HepG2 (cell line): Measurements from ENCODE around the gene USP7. TPM values are rescaled to one million over a fixed set of nuclear protein-coding genes. Genes with fewer than 3 reads are reported as not detected.
A peak's percentile ranks its signal among the peaks of the same experiment; 100 is the strongest.

Experiments used
- MAZ ChIP-seq, 2 experiments: sonication (generic) in 1 of 2; formaldehyde crosslinking in 1 of 2; IDR thresholded peaks; 2 replicates each; pipeline versions ENCODE4 v1.5.0 to v1.6.1; 2012 to 2020; ENCODE audit warnings: low read depth in 2 of 2, mild to moderate bottlenecking in 2 of 2, borderline replicate concordance in 1 of 2, improper control_type of control experiment in 1 of 2, low read length in 1 of 2, missing genetic modification reagents in 1 of 2, moderate library complexity in 1 of 2
- PCBP1 ChIP-seq: fragments of 200-400 bp; formaldehyde crosslinking; IDR thresholded peaks from 2 replicates; pipeline ENCODE4 v1.6.1; 2017; ENCODE audit warnings: mild to moderate bottlenecking, low read depth, low read length, borderline replicate concordance
- POLR2A ChIP-seq, 2 experiments: IDR thresholded peaks; 2 replicates each; pipeline ENCODE4 v1.6.1; 2011; ENCODE audit warnings: low read depth in 2 of 2, low read length in 2 of 2, mild to moderate bottlenecking in 1 of 2, moderate library complexity in 1 of 2; ENCODE audit not compliant: insufficient read depth in 1 of 2
- SMC3 ChIP-seq: IDR thresholded peaks from 2 replicates; pipeline ENCODE4 v1.6.1; 2011; ENCODE audit warnings: low read length, improper control_type of control experiment
- SSRP1 ChIP-seq: IDR thresholded peaks from 2 replicates; pipeline ENCODE4 v1.6.1; 2016; ENCODE audit warnings: control low read depth
- TAF15 ChIP-seq: fragments of 200-400 bp; formaldehyde crosslinking; IDR thresholded peaks from one replicate; pipeline ENCODE4 v1.6.1; 2018; ENCODE audit warnings: mild to moderate bottlenecking, low read depth, low read length; ENCODE audit not compliant: poor library complexity, severe bottlenecking
- U2AF2 ChIP-seq: fragments of 200-400 bp; formaldehyde crosslinking; IDR thresholded peaks from 2 replicates; pipeline ENCODE4 v1.6.1; 2017; ENCODE audit warnings: low read depth, mild to moderate bottlenecking, low read length
- ZBTB26 ChIP-seq: IDR thresholded peaks from 2 replicates; pipeline ENCODE4 v1.6.1; 2016; ENCODE audit warnings: missing compliant biosample characterization, missing genetic modification reagents, borderline replicate concordance
- ZFAT ChIP-seq: sonication (generic); formaldehyde crosslinking; conservative IDR thresholded peaks from 2 replicates; pipeline ENCODE4 v1.8.1; 2023; ENCODE audit warnings: missing genetic modification reagents, inconsistent platforms
- ZKSCAN1 ChIP-seq: fragments of 150-350 bp; IDR thresholded peaks from 2 replicates; pipeline ENCODE4 v1.6.1; 2014; ENCODE audit warnings: low read length
- ZNF12 ChIP-seq: sonication (generic); formaldehyde crosslinking; IDR thresholded peaks from 2 replicates; pipeline ENCODE4 v1.5.0; 2020; ENCODE audit warnings: missing genetic modification reagents
- ZNF20 ChIP-seq: sonication (generic); formaldehyde crosslinking; IDR thresholded peaks from 2 replicates; pipeline ENCODE4 v1.4.0; 2020; ENCODE audit warnings: mild to moderate bottlenecking, moderate library complexity, missing genetic modification reagents
- ZNF224 ChIP-seq: sonication (generic); formaldehyde crosslinking; IDR thresholded peaks from 2 replicates; pipeline ENCODE4 v1.5.0; 2020; ENCODE audit warnings: mild to moderate bottlenecking, missing genetic modification reagents
- ZNF230 ChIP-seq: sonication (generic); formaldehyde crosslinking; IDR thresholded peaks from 2 replicates; pipeline ENCODE4 v1.4.0; 2020; ENCODE audit warnings: mild to moderate bottlenecking, missing genetic modification reagents
- ZNF556 ChIP-seq: sonication (generic); formaldehyde crosslinking; IDR thresholded peaks from 2 replicates; pipeline ENCODE4 v1.4.0; 2020; ENCODE audit warnings: mild to moderate bottlenecking, missing genetic modification reagents, borderline replicate concordance
- ZNF704 ChIP-seq: sonication (generic); formaldehyde crosslinking; IDR thresholded peaks from 2 replicates; pipeline ENCODE4 v1.8.1; 2023; ENCODE audit warnings: mild to moderate bottlenecking, inconsistent platforms, moderate library complexity, missing genetic modification reagents, borderline replicate concordance
- ZZZ3 ChIP-seq: sonication (generic); formaldehyde crosslinking; IDR thresholded peaks from 2 replicates; pipeline ENCODE4 v1.4.0; 2020; ENCODE audit warnings: missing genetic modification reagents, mild to moderate bottlenecking, borderline replicate concordance
- polyA plus RNA-seq, 8 experiments: library from polyadenylated mRNA; depleted of rRNA in 3 of 8; stranded (reverse) in 7 of 8; unstranded in 1 of 8; fragments of >200 nt; fragmentation: Illumina TruSeq in 4 of 8; extraction: Trizol in 4 of 8; gene quantifications; 2 replicates each; pipeline versions ENCODE4 v1.2.1 to v1.2.3, GENCODE V29; 2011 to 2016; ENCODE audit warnings: low read depth in 4 of 8, missing spikeins in 1 of 8, mixed read lengths in 1 of 8; ENCODE audit not compliant: insufficient read depth in 1 of 8
- total RNA-seq, 5 experiments: library from RNA; depleted of rRNA; stranded (reverse); fragments of >200 nt; fragmentation: Illumina TruSeq; extraction: Trizol; gene quantifications; 2 replicates each; pipeline ENCODE4 v1.2.3, GENCODE V29; 2016; ENCODE audit warnings: low read depth in 1 of 5
- TF ChIP-seq, protein P1 (sequence below): IDR thresholded peaks from 2 replicates; pipeline ENCODE4 v1.6.1; 2016; ENCODE audit warnings: mild to moderate bottlenecking
- TF ChIP-seq, protein P2 (sequence below): sonication (generic); formaldehyde crosslinking; IDR thresholded peaks from 2 replicates; pipeline ENCODE4 v1.4.0; 2020; ENCODE audit warnings: mild to moderate bottlenecking, missing genetic modification reagents
- TF ChIP-seq, protein P3 (sequence below): sonication (generic); formaldehyde crosslinking; IDR thresholded peaks from 2 replicates; pipeline ENCODE4 v1.9.0; 2021; ENCODE audit warnings: missing genetic modification reagents, mild to moderate bottlenecking, borderline replicate concordance
- TF ChIP-seq, protein P4 (sequence below): sonication (generic); formaldehyde crosslinking; IDR thresholded peaks from 2 replicates; pipeline ENCODE4 v1.8.0; 2022; ENCODE audit warnings: mild to moderate bottlenecking, missing genetic modification reagents; ENCODE audit not compliant: insufficient replicate concordance

Gene USP7
- total and polyA plus RNA-seq, 2 of the 13 experiments (the other 11 are each of a cell fraction or from before 2014, with no cell fraction given), result 52.5 to 173 TPM

GRCh38 chr16:9008601-9009260 is 45.0 kb upstream of the USP7 start (continued):
- TF ChIP-seq ZZZ3 (CRISPR knock-in tag), result peak; percentile 14; the same call in 1 of the 2 replicates
- TF ChIP-seq U2AF2, result no peak
- TF ChIP-seq, protein P1, sequence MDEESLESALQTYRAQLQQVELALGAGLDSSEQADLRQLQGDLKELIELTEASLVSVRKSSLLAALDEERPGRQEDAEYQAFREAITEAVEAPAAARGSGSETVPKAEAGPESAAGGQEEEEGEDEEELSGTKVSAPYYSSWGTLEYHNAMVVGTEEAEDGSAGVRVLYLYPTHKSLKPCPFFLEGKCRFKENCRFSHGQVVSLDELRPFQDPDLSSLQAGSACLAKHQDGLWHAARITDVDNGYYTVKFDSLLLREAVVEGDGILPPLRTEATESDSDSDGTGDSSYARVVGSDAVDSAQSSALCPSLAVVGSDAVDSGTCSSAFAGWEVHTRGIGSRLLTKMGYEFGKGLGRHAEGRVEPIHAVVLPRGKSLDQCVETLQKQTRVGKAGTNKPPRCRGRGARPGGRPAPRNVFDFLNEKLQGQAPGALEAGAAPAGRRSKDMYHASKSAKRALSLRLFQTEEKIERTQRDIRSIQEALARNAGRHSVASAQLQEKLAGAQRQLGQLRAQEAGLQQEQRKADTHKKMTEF, result peak; percentile 81; the same call in 1 of the 2 replicates
- TF ChIP-seq ZBTB26, result peak; percentile 94
- no peak for TF ChIP-seq POLR2A (IDR thresholded peaks at IDR 0.05; ENCODE audit: insufficient read depth in 1 of 2, low read depth in 2 of 2, low read length in 2 of 2)
- TF ChIP-seq ZNF704, result no peak
- TF ChIP-seq, protein P2, sequence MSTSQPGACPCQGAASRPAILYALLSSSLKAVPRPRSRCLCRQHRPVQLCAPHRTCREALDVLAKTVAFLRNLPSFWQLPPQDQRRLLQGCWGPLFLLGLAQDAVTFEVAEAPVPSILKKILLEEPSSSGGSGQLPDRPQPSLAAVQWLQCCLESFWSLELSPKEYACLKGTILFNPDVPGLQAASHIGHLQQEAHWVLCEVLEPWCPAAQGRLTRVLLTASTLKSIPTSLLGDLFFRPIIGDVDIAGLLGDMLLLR, result no peak; the same call in 1 of the 2 replicates
- peak; percentile 63 for TF ChIP-seq TAF15
- peak; percentile 11; the same call in 1 of the 2 replicates for TF ChIP-seq ZNF12
- TF ChIP-seq ZNF230, result no peak; the same call in 1 of the 2 replicates
- 0 out of 2 replicates have a peak, but pooled peaks have one; percentile 9 for TF ChIP-seq ZKSCAN1
- TF ChIP-seq, protein P3, sequence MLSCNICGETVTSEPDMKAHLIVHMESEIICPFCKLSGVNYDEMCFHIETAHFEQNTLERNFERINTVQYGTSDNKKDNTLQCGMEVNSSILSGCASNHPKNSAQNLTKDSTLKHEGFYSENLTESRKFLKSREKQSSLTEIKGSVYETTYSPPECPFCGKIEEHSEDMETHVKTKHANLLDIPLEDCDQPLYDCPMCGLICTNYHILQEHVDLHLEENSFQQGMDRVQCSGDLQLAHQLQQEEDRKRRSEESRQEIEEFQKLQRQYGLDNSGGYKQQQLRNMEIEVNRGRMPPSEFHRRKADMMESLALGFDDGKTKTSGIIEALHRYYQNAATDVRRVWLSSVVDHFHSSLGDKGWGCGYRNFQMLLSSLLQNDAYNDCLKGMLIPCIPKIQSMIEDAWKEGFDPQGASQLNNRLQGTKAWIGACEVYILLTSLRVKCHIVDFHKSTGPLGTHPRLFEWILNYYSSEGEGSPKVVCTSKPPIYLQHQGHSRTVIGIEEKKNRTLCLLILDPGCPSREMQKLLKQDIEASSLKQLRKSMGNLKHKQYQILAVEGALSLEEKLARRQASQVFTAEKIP (CRISPR knock-in tag), result no peak
- TF ChIP-seq, protein P4, sequence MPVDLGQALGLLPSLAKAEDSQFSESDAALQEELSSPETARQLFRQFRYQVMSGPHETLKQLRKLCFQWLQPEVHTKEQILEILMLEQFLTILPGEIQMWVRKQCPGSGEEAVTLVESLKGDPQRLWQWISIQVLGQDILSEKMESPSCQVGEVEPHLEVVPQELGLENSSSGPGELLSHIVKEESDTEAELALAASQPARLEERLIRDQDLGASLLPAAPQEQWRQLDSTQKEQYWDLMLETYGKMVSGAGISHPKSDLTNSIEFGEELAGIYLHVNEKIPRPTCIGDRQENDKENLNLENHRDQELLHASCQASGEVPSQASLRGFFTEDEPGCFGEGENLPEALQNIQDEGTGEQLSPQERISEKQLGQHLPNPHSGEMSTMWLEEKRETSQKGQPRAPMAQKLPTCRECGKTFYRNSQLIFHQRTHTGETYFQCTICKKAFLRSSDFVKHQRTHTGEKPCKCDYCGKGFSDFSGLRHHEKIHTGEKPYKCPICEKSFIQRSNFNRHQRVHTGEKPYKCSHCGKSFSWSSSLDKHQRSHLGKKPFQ (CRISPR knock-in tag), result peak; percentile 87
- TF ChIP-seq ZNF20 (CRISPR knock-in tag), result no peak
- TF ChIP-seq PCBP1, result peak; percentile 72; the same call in 1 of the 2 replicates
- TF ChIP-seq ZFAT (CRISPR knock-in tag), result no peak
- TF ChIP-seq MAZ (IDR thresholded peaks at IDR 0.05; ENCODE audit: borderline replicate concordance, low read depth, low read length), result peak; percentile 83; the same call in 1 of the 2 replicates
- TF ChIP-seq MAZ (CRISPR knock-in tag; IDR thresholded peaks at IDR 0.05; ENCODE audit: low read depth), result peak; percentile 78; the same call in 1 of the 2 replicates
- peak; percentile 77; the same call in 1 of the 2 replicates for TF ChIP-seq ZNF556 (CRISPR knock-in tag)
- TF ChIP-seq SSRP1 (CRISPR knock-in tag), result no peak; the same call in 1 of the 2 replicates
- TF ChIP-seq ZNF224, result peak; percentile 26; the same call in 1 of the 2 replicates
- peak; percentile 92 for TF ChIP-seq SMC3
